ENCODE results near the gene UBE2S.
A peak's percentile ranks its signal among the peaks of the same experiment; 100 is the strongest.
"Not testable (repeated sequence)": the region's sequence is repeated elsewhere in the genome, so short reads cannot be mapped to it uniquely, and the experiment has no call there.

UBE2S gene

GRCh38 chr19:55439052-55439451 is 31.5 kb upstream of the UBE2S start:
- no peak for DNase-seq

- peak; percentile 41 for DNase-seq
Measured at GRCh38 chr19:55437410-55437809, 29.8 kb upstream of the UBE2S start.

GRCh38 chr19:55436847-55437246 is 29.3 kb upstream of the UBE2S start:
- DNase-seq, result no peak

- no peak for DNase-seq
Measured at GRCh38 chr19:55435020-55435419, 27.4 kb upstream of the UBE2S start.

GRCh38 chr19:55434356-55434919 is 26.9 kb upstream of the UBE2S start:
- DNase-seq, result no peak

- DNase-seq, result no peak
Measured at GRCh38 chr19:55433292-55433691, 25.7 kb upstream of the UBE2S start.

GRCh38 chr19:55432241-55432959 is 24.8 kb upstream of the UBE2S start:
- DNase-seq, result no peak

- no peak for DNase-seq
Measured at GRCh38 chr19:55431183-55431582, 23.6 kb upstream of the UBE2S start.

GRCh38 chr19:55426042-55426441 is 18.5 kb upstream of the UBE2S start:
- DNase-seq, result no peak

GRCh38 chr19:55424518-55424917 is 16.9 kb upstream of the UBE2S start:
- no peak for DNase-seq

- no peak for DNase-seq
Measured at GRCh38 chr19:55423225-55424005, 15.8 kb upstream of the UBE2S start.

GRCh38 chr19:55421281-55421680 is 13.7 kb upstream of the UBE2S start:
- not testable (repeated sequence) for DNase-seq

GRCh38 chr19:55419624-55420236 is 12.1 kb upstream of the UBE2S start:
- no peak for DNase-seq

- DNase-seq, result no peak
Measured at GRCh38 chr19:55419103-55419502, 11.5 kb upstream of the UBE2S start.

- no peak for DNase-seq
Measured at GRCh38 chr19:55418185-55418584, 10.6 kb upstream of the UBE2S start.

GRCh38 chr19:55410168-55410567 is 2.6 kb upstream of the UBE2S start:
- no peak for DNase-seq

- DNase-seq, result not testable (repeated sequence)
Measured at GRCh38 chr19:55409179-55409578, 1.6 kb upstream of the UBE2S start.

GRCh38 chr19:55408533-55408872 is 915 bp upstream of the UBE2S start:
- no peak for DNase-seq

- peak; percentile 94 for DNase-seq
Measured at GRCh38 chr19:55407800-55408532, 378 bp upstream of the UBE2S start.

GRCh38 chr19:55406826-55407549 is 600 bp downstream of the UBE2S start:
- DNase-seq, result no peak

GRCh38 chr19:55406091-55406825 is 1.3 kb downstream of the UBE2S start:
- DNase-seq, result no peak

GRCh38 chr19:55405638-55406037 is 1.9 kb downstream of the UBE2S start:
- no peak for DNase-seq
